Astrocyte (in vitro differentiated cells and primary cell): Measurements from ENCODE around the gene GRIK3. TPM values are rescaled to one million over a fixed set of nuclear protein-coding genes. Genes with fewer than 3 reads are reported as not detected.

Experiments used
- DNase-seq: peaks from one replicate; pipeline ENCODE4 v3.0.0-alpha.2; 2010; ENCODE audit warnings: low read depth
- FAIRE-seq: peaks from 2 replicates; lab custom pipeline; 2011; peaks lifted over from hg19 to GRCh38; lab: Jason Lieb, UNC
- H2AFZ ChIP-seq: 2 replicates; pipeline ENCODE4 v1.6.0; 2012; ENCODE audit warnings: low read depth, low read length, inconsistent platforms
- H3K27ac ChIP-seq: 2 replicates; pipeline ENCODE4 v1.5.1; 2011; ENCODE audit warnings: low read depth, low read length, inconsistent platforms
- H3K27me3 ChIP-seq: 2 replicates; pipeline ENCODE4 v1.6.0; 2011; ENCODE audit warnings: low read length, inconsistent platforms; ENCODE audit not compliant: insufficient read depth
- H3K36me3 ChIP-seq: 2 replicates; pipeline ENCODE4 v1.5.1; 2011; ENCODE audit warnings: low read length, inconsistent platforms; ENCODE audit not compliant: insufficient read depth
- H3K4me1 ChIP-seq: 2 replicates; pipeline ENCODE4 v1.5.1; 2011; ENCODE audit warnings: low read length, inconsistent platforms; ENCODE audit not compliant: insufficient read depth
- H3K4me2 ChIP-seq: 2 replicates; pipeline ENCODE4 v1.6.0; 2012; ENCODE audit warnings: low read length, inconsistent platforms
- H3K4me3 ChIP-seq: 2 replicates; pipeline ENCODE4 v1.5.1; 2011; ENCODE audit warnings: low read depth, mild to moderate bottlenecking, low read length, inconsistent platforms; ENCODE audit not compliant: insufficient read depth
- H3K79me2 ChIP-seq: 2 replicates; pipeline ENCODE4 v1.6.0; 2012; ENCODE audit warnings: mild to moderate bottlenecking, low read length, inconsistent platforms; ENCODE audit not compliant: insufficient read depth
- H3K9ac ChIP-seq: 2 replicates; pipeline ENCODE4 v1.6.0; 2012; ENCODE audit warnings: mild to moderate bottlenecking, low read length, inconsistent platforms
- H3K9me3 ChIP-seq: 2 replicates; pipeline ENCODE4 v1.5.1; 2012; ENCODE audit warnings: low read depth, mild to moderate bottlenecking, low read length, inconsistent platforms; ENCODE audit not compliant: insufficient read depth
- H4K20me1 ChIP-seq: 2 replicates; pipeline ENCODE4 v1.6.0; 2012; ENCODE audit warnings: low read length, inconsistent platforms; ENCODE audit not compliant: insufficient read depth
- H3K27ac Mint-ChIP-seq: one replicate; pipeline ENCODE4 v1.8.0; 2021; ENCODE audit warnings: mild to moderate bottlenecking, mixed read lengths; ENCODE audit not compliant: unreplicated experiment
- H3K27me3 Mint-ChIP-seq: one replicate; pipeline ENCODE4 v1.8.0; 2021; ENCODE audit warnings: low read depth, mixed read lengths; ENCODE audit not compliant: unreplicated experiment
- H3K36me3 Mint-ChIP-seq: one replicate; pipeline ENCODE4 v1.8.0; 2021; ENCODE audit warnings: low read depth, mixed read lengths; ENCODE audit not compliant: unreplicated experiment
- H3K4me1 Mint-ChIP-seq: one replicate; pipeline ENCODE4 v1.8.0; 2021; ENCODE audit warnings: low read depth, mixed read lengths; ENCODE audit not compliant: unreplicated experiment
- H3K4me3 Mint-ChIP-seq: one replicate; pipeline ENCODE4 v1.8.0; 2021; ENCODE audit warnings: mild to moderate bottlenecking, moderate library complexity, mixed read lengths; ENCODE audit not compliant: unreplicated experiment
- H3K9me3 Mint-ChIP-seq: one replicate; pipeline ENCODE4 v1.8.0; 2021; ENCODE audit warnings: mild to moderate bottlenecking, mixed read lengths; ENCODE audit not compliant: unreplicated experiment
- CTCF ChIP-seq: IDR thresholded peaks from 2 replicates; pipeline ENCODE4 v1.5.1; 2011; ENCODE audit warnings: low read depth, mild to moderate bottlenecking, inconsistent platforms, low read length, moderate library complexity; ENCODE audit not compliant: insufficient read depth
- EZH2 ChIP-seq: IDR thresholded peaks from 2 replicates; pipeline ENCODE4 v1.6.1; 2012; ENCODE audit warnings: mild to moderate bottlenecking, low read length, inconsistent platforms; ENCODE audit not compliant: insufficient read depth
- total RNA-seq: library from RNA; stranded (reverse); gene quantifications from 2 replicates; pipeline ENCODE4 v1.2.1, GENCODE V29; 2021

The GRIK3 gene
- total RNA-seq, 1 donor from 2014 or later, result 0.16 TPM

- Mint-ChIP-seq H3K9me3 (peaks cover 5% of the 10 kb centered on the region), H3K4me3 (no peak overlapping the region), H3K36me3 (peaks cover 2% of the 10 kb centered on the region), H3K4me1 (no peaks in the 10 kb centered on the region), H3K27me3 (peaks cover 36% of the 10 kb centered on the region), H3K27ac (no peak overlapping the region)
- Histone ChIP-seq H3K4me2 (no peak overlapping the region), H3K9me3 (no peaks in the 10 kb centered on the region), H4K20me1 (no peaks in the 10 kb centered on the region), H3K9ac (no peak overlapping the region), H3K4me1 (no peaks in the 10 kb centered on the region), H3K27me3 (no peaks in the 10 kb centered on the region), H3K4me3 (no peak overlapping the region), H3K36me3 (no peaks in the 10 kb centered on the region), H3K79me2 (no peaks in the 10 kb centered on the region), H2AFZ (no peak overlapping the region), H3K27ac (no peak overlapping the region)
- DNase-seq (no peak), FAIRE-seq (no peak)
- TF ChIP-seq EZH2 (no peak), CTCF (no peak)
Measured at GRCh38 chr1:36753451-36753850, 280.9 kb downstream of the GRIK3 start.

- Mint-ChIP-seq H3K4me1 (no peaks in the 10 kb centered on the region), H3K27ac (no peak overlapping the region)
- no peak for FAIRE-seq
Measured at GRCh38 chr1:36752891-36753361, 281.4 kb downstream of the GRIK3 start.

More at GRCh38 chr1:36752891-36753361, 281.4 kb downstream of the GRIK3 start:
- H2AFZ ChIP-seq, result no peak overlapping the region
- Mint-ChIP-seq H3K4me3 (no peak overlapping the region), H3K27me3 (peaks cover 38% of the 10 kb centered on the region), H3K36me3 (peaks cover 2% of the 10 kb centered on the region), H3K9me3 (peaks cover 5% of the 10 kb centered on the region)
- no peak overlapping the region for H3K4me3 ChIP-seq
- H3K4me2 ChIP-seq, result no peak overlapping the region
- no peaks in the 10 kb centered on the region for H3K36me3 ChIP-seq
- DNase-seq, result no peak
- no peaks in the 10 kb centered on the region for H3K9me3 ChIP-seq
- H3K4me1 ChIP-seq, result no peaks in the 10 kb centered on the region
- no peak for TF ChIP-seq EZH2
- no peak for TF ChIP-seq CTCF
- H4K20me1 ChIP-seq, result no peaks in the 10 kb centered on the region
- no peaks in the 10 kb centered on the region for H3K27me3 ChIP-seq
- no peak overlapping the region for H3K9ac ChIP-seq
- no peaks in the 10 kb centered on the region for H3K79me2 ChIP-seq
- H3K27ac ChIP-seq, result no peak overlapping the region
